SJCRH30 (cell line): ENCODE results near the gene CLEC5A. TPM values are rescaled to one million over a fixed set of nuclear protein-coding genes. Genes with fewer than 3 reads are reported as not detected.
"Not testable (repeated sequence)": the region's sequence is repeated elsewhere in the genome, so short reads cannot be mapped to it uniquely, and the experiment has no call there.

Experiments used
- DNase-seq, 2 experiments: peaks; one replicate each; pipeline ENCODE4 v3.0.0-alpha.2; 2015 to 2020
- H3K27ac ChIP-seq: fragments of 250-450 bp; sonication (Bioruptor Pico); 2 replicates; pipeline ENCODE4 v1.5.1; 2020; ENCODE audit warnings: mild to moderate bottlenecking, moderate library complexity
- H3K27me3 ChIP-seq: fragments of 250-450 bp; sonication (Bioruptor Pico); 2 replicates; pipeline ENCODE4 v1.5.1; 2020; ENCODE audit warnings: mild to moderate bottlenecking, moderate library complexity
- H3K36me3 ChIP-seq: fragments of 250-450 bp; sonication (Bioruptor Pico); 2 replicates; pipeline ENCODE4 v1.5.1; 2020; ENCODE audit warnings: mild to moderate bottlenecking, moderate library complexity
- H3K4me1 ChIP-seq: fragments of 250-450 bp; sonication (Bioruptor Pico); 2 replicates; pipeline ENCODE4 v1.5.1; 2020; ENCODE audit warnings: mild to moderate bottlenecking, moderate library complexity
- H3K4me3 ChIP-seq: fragments of 250-450 bp; sonication (Bioruptor Pico); 2 replicates; pipeline ENCODE4 v1.5.1; 2020; ENCODE audit warnings: mild to moderate bottlenecking, moderate library complexity
- H3K9me3 ChIP-seq: fragments of 250-450 bp; sonication (Bioruptor Pico); replicated peaks from 2 replicates; pipeline ENCODE4 v1.5.1; 2020; ENCODE audit warnings: mild to moderate bottlenecking, moderate library complexity
- total RNA-seq: library from RNA; depleted of rRNA; stranded (reverse); fragments of >200 nt; shearing (Covaris generic); gene quantifications from 2 replicates; pipeline ENCODE4 v1.2.3, GENCODE V29; 2014; rRNA removed

CLEC5A gene
- total RNA-seq, result not detected in 2 replicates

- H3K9me3 ChIP-seq, result no peaks in the 10 kb centered on the region
- H3K27ac ChIP-seq, result no peak within 1 kb of the TSS
- H3K27me3 ChIP-seq, result no peaks in the 10 kb centered on the region
- DNase-seq, result no peak
- no peaks in the 10 kb centered on the region for H3K36me3 ChIP-seq
- H3K4me1 ChIP-seq, result no peaks in the 10 kb centered on the region
- H3K4me3 ChIP-seq, result no peak within 1 kb of the TSS
These were observed at the start of gene CLEC5A for GRCh38 chr7:141946796-141947195. Gene CLEC5A, minus strand, starts transcription at chr7:141946974. Its CDS starts 682 bp downstream, at chr7:141946292.

- no peaks in the 10 kb centered on the region for H3K27me3 ChIP-seq
- no peak overlapping the region for H3K27ac ChIP-seq
- no peaks in the 10 kb centered on the region for H3K9me3 ChIP-seq
- H3K36me3 ChIP-seq, result no peaks in the 10 kb centered on the region
- no peak overlapping the region for H3K4me3 ChIP-seq
- no peaks in the 10 kb centered on the region; the same call in 1 of the 2 replicates for H3K4me1 ChIP-seq
- no peak for DNase-seq
These were observed 46.6 kb upstream of the CLEC5A start for GRCh38 chr7:141993354-141993753.

GRCh38 chr7:141992688-141993087 is 45.9 kb upstream of the CLEC5A start:
- Histone ChIP-seq H3K27me3 (no peaks in the 10 kb centered on the region), H3K27ac (no peak overlapping the region), H3K36me3 (no peaks in the 10 kb centered on the region), H3K9me3 (no peaks in the 10 kb centered on the region), H3K4me1 (no peaks in the 10 kb centered on the region; the same call in 1 of the 2 replicates), H3K4me3 (no peak overlapping the region)
- DNase-seq, result no peak

- Histone ChIP-seq H3K4me3 (no peak overlapping the region), H3K9me3 (no peaks in the 10 kb centered on the region), H3K27me3 (0 out of 2 replicates have a peak, but pooled peaks cover 3% of the 10 kb centered on the region), H3K36me3 (no peaks in the 10 kb centered on the region), H3K27ac (no peak overlapping the region), H3K4me1 (no peaks in the 10 kb centered on the region; the same call in 1 of the 2 replicates)
- no peak for DNase-seq
These were observed 45.4 kb upstream of the CLEC5A start for GRCh38 chr7:141992156-141992555.

- Histone ChIP-seq H3K27me3 (0 out of 2 replicates have a peak, but pooled peaks cover 3% of the 10 kb centered on the region), H3K9me3 (no peaks in the 10 kb centered on the region), H3K27ac (no peak overlapping the region), H3K36me3 (no peaks in the 10 kb centered on the region), H3K4me1 (no peaks in the 10 kb centered on the region; the same call in 1 of the 2 replicates), H3K4me3 (no peak overlapping the region)
- no peak for DNase-seq
These were observed 44.4 kb upstream of the CLEC5A start for GRCh38 chr7:141991140-141991539.

GRCh38 chr7:141990011-141990725 is 43.4 kb upstream of the CLEC5A start:
- Histone ChIP-seq H3K27me3 (0 out of 2 replicates have a peak, but pooled peaks cover 3% of the 10 kb centered on the region), H3K36me3 (no peaks in the 10 kb centered on the region), H3K27ac (no peak overlapping the region), H3K4me3 (no peak overlapping the region), H3K9me3 (no peaks in the 10 kb centered on the region), H3K4me1 (no peaks in the 10 kb centered on the region; the same call in 1 of the 2 replicates)
- DNase-seq, result no peak

GRCh38 chr7:141987803-141988202 is 41.0 kb upstream of the CLEC5A start:
- H3K4me3 ChIP-seq, H3K36me3 ChIP-seq, H3K4me1 ChIP-seq, H3K9me3 ChIP-seq, DNase-seq, H3K27ac ChIP-seq, H3K27me3 ChIP-seq: not testable (repeated sequence)

GRCh38 chr7:141986923-141987322 is 40.1 kb upstream of the CLEC5A start:
- Histone ChIP-seq H3K4me1 (no peaks in the 10 kb centered on the region), H3K4me3 (no peak overlapping the region), H3K9me3 (no peaks in the 10 kb centered on the region), H3K36me3 (no peaks in the 10 kb centered on the region), H3K27ac (no peak overlapping the region), H3K27me3 (0 out of 2 replicates have a peak, but pooled peaks cover 3% of the 10 kb centered on the region)
- DNase-seq, result no peak

GRCh38 chr7:141985926-141986325 is 39.2 kb upstream of the CLEC5A start:
- not testable (repeated sequence) for H3K27ac ChIP-seq, H3K36me3 ChIP-seq, H3K4me1 ChIP-seq, H3K9me3 ChIP-seq, DNase-seq, H3K27me3 ChIP-seq, H3K4me3 ChIP-seq

GRCh38 chr7:141979568-141979967 is 32.8 kb upstream of the CLEC5A start:
- H3K4me1 ChIP-seq, result no peaks in the 10 kb centered on the region
- H3K36me3 ChIP-seq, result no peaks in the 10 kb centered on the region
- no peaks in the 10 kb centered on the region for H3K27me3 ChIP-seq
- H3K4me3 ChIP-seq, result no peak overlapping the region
- H3K9me3 ChIP-seq, result no peaks in the 10 kb centered on the region
- DNase-seq, result no peak
- no peak overlapping the region for H3K27ac ChIP-seq

- no peaks in the 10 kb centered on the region for H3K36me3 ChIP-seq
These were observed 31.6 kb upstream of the CLEC5A start for GRCh38 chr7:141978351-141978750.

GRCh38 chr7:141976524-141977245 is 29.9 kb upstream of the CLEC5A start:
- Histone ChIP-seq H3K36me3 (no peaks in the 10 kb centered on the region), H3K4me3 (no peak overlapping the region), H3K9me3 (no peaks in the 10 kb centered on the region), H3K27me3 (no peaks in the 10 kb centered on the region; the same call in 1 of the 2 replicates), H3K4me1 (no peaks in the 10 kb centered on the region), H3K27ac (no peak overlapping the region)
- no peak for DNase-seq

More at GRCh38 chr7:141978351-141978750, 31.6 kb upstream of the CLEC5A start:
- Histone ChIP-seq H3K27me3 (no peaks in the 10 kb centered on the region), H3K4me1 (no peaks in the 10 kb centered on the region), H3K4me3 (no peak overlapping the region), H3K27ac (no peak overlapping the region), H3K9me3 (no peaks in the 10 kb centered on the region)
- DNase-seq, result no peak

GRCh38 chr7:141975806-141976523 is 29.2 kb upstream of the CLEC5A start:
- no peaks in the 10 kb centered on the region; the same call in 1 of the 2 replicates for H3K27me3 ChIP-seq
- peak; percentile 58 to 83 for DNase-seq
- no peaks in the 10 kb centered on the region for H3K36me3 ChIP-seq
- no peaks in the 10 kb centered on the region for H3K9me3 ChIP-seq
- no peak overlapping the region for H3K4me3 ChIP-seq
- H3K27ac ChIP-seq, result no peak overlapping the region
- H3K4me1 ChIP-seq, result no peaks in the 10 kb centered on the region

- DNase-seq, result peak in 1 of 2 experiments; percentile 6
- no peaks in the 10 kb centered on the region for H3K9me3 ChIP-seq
These were observed 28.1 kb upstream of the CLEC5A start for GRCh38 chr7:141974831-141975230.

GRCh38 chr7:141973673-141974072 is 26.9 kb upstream of the CLEC5A start, which contains the start of gene TAS2R38:
Gene TAS2R38, minus strand, starts transcription at chr7:141973773. Its CDS starts 84 bp downstream, at chr7:141973689.
- Histone ChIP-seq H3K27ac (no peak within 1 kb of the TSS), H3K36me3 (no peaks in the 10 kb centered on the region), H3K27me3 (no peaks in the 10 kb centered on the region; the same call in 1 of the 2 replicates), H3K4me3 (no peak within 1 kb of the TSS), H3K9me3 (no peaks in the 10 kb centered on the region), H3K4me1 (no peaks in the 10 kb centered on the region)
- DNase-seq, result no peak

More at GRCh38 chr7:141974831-141975230, 28.1 kb upstream of the CLEC5A start:
- no peaks in the 10 kb centered on the region for H3K36me3 ChIP-seq
- no peaks in the 10 kb centered on the region; the same call in 1 of the 2 replicates for H3K27me3 ChIP-seq
- H3K4me1 ChIP-seq, result no peaks in the 10 kb centered on the region
- H3K4me3 ChIP-seq, result no peak overlapping the region
- no peak overlapping the region for H3K27ac ChIP-seq
